ENCODE results near the gene NPRL2. TPM values are rescaled to one million over a fixed set of nuclear protein-coding genes. Genes with fewer than 3 reads are reported as not detected.

Gene NPRL2
- total RNA-seq, 1 donor from 2014 or later = 19.1 TPM

DNA sequence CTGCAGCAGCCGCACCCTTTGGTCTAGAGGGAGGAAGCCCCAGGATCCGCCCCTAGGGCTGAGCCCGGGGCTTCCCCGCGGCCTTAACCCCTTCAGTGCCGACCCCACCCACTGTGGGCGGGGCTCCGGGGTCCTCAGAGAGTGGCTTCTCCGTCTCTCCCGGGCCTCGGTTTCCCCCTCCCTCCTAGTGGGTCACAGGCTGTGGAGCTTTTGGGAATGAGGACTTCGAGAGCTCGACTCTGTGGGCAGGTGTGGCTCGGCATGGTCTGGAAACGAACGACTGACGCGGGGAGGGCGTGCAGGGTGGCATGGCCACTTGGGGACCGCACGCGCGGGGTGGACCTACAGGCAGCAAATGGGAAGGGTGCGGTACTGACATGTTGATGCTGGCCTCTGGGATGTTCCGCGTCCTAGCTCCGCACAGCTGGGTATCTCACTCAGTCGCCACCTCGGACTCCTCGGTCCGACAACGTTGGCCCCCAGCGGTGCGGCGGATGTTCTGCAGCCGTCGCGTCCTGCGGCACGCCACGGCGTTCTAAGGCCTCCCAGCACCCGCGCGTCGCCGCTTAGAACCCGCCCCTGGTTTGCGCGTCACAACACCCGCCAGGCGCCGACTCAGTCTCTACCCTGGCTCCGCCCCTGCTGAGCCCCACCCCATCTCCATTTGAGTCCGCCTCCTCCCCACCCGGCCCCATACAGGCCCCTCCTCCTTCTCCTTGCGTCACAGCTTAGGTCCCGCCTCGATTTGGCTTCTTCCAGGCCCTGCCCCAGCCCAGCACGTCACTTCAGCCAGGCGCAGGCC is 51.5 kb downstream of the NPRL2 start, which contains the start of the genes HYAL3 and NAA80:
TSS of gene HYAL3 (minus strand) at position 570 of the 802 bp plus-strand sequence. CDS start 3,803 bp downstream, outside the sequence.
TSS of gene NAA80 (minus strand) at position 570 of the 802 bp plus-strand sequence. CDS start 1,942 bp downstream, outside the sequence.
- intact Hi-C loops (cut with DNase I) = no loop called here
- DNase-seq (ENCODE audit: low spot score) = peak; percentile 100

DNA sequence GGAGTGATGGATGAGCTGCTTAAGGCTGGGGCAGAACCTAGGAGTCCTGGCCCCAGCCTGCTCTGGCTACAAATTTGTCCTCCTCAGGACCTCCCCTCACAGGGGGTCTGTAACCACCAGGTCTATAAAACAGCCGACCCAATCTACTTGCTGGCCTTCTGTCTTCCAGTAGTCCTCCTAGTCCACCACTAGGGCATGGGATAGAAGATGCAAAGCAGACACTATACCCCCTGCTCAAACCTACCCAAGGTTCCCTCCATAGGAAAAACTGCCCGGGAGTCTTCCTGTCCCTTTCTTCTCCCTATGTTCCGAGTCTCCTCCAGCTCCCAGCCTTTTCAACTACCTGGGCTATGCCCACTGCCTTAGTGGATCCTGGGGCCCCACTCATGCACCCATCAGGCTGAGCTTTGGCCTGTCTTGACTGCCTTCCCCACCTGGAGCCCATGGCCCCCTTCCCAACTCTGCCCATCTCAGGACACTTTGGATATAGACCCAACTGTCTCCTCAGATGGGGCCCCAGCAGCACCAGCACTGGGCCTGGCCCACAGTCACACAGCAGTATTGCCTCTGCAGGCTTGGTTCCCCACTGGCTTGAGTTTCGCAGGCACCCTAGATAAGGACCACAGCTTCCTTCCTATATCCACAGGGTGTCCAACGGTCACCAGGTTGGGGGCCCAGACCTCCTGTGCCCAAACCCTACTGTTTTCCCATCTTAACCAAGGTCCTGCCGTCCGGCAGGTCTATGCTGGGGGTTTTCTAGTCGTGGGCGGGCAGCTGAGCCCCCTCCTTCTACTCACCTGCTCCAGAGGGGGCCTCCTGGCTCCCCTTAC is 52.5 kb downstream of the NPRL2 start:
- no peak for DNase-seq (ENCODE audit: low spot score)
- intact Hi-C loops (cut with DNase I) = no loop called here

DNA sequence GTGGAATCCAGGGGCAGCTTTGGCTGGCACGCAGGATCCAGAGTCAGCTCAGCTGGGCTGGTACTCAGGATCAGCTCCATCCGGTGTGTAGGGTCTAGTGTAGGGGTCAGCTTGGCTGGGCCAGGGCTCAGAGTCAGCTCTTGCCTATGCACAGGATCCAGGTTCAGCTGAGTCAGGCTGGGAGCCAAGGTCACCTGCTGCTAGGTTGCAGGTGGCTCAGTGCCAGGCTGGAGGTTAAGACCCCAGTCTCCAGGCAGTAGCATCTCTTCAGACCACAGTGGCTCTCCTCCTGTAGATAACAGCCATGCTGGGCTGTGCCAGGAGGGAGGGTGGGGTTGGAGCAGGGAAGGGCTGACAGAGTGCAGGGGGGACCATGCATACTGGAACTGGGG is 53.2 kb downstream of the NPRL2 start:
- intact Hi-C loops (cut with DNase I) = no loop called here
- DNase-seq (ENCODE audit: low spot score) = no peak

Other genes with a start within 250 kb of the NPRL2 start
- 10.0 TPM for gene SEMA3F, start 195.5 kb downstream of the NPRL2 start, total RNA-seq
- not detected for gene GNAT1, start 159.2 kb downstream of the NPRL2 start, total RNA-seq
- 6.6 TPM for gene SLC38A3, start 145.5 kb downstream of the NPRL2 start, total RNA-seq
- 153 TPM for gene GNAI2, start 114.6 kb downstream of the NPRL2 start, total RNA-seq
- gene SEMA3B, start 81.6 kb downstream of the NPRL2 start, total RNA-seq = 26.5 TPM
- 25.7 TPM for gene LSMEM2, start 71.7 kb downstream of the NPRL2 start, total RNA-seq
- 45.7 TPM for gene IFRD2, start 58.3 kb downstream of the NPRL2 start, total RNA-seq
- 1.3 TPM for gene HYAL3, start 51.4 kb downstream of the NPRL2 start, total RNA-seq
- 8.5 TPM for gene NAA80, start 51.4 kb downstream of the NPRL2 start, total RNA-seq
- 51.6 TPM for gene HYAL1, start 47.2 kb downstream of the NPRL2 start, total RNA-seq
- gene HYAL2, start 28.0 kb downstream of the NPRL2 start, total RNA-seq = 42.0 TPM
- 24.5 TPM for gene TUSC2, start 22.6 kb downstream of the NPRL2 start, total RNA-seq
- gene RASSF1, start 9.9 kb downstream of the NPRL2 start, total RNA-seq = 11.0 TPM
- 0.35 TPM for gene ZMYND10, start 5.0 kb downstream of the NPRL2 start, total RNA-seq
- 6.4 TPM for gene CYB561D2, start 87 bp upstream of the NPRL2 start, total RNA-seq
- 26.6 TPM for gene TMEM115, start 8.7 kb upstream of the NPRL2 start, total RNA-seq
- 1.4 TPM for gene CACNA2D2, start 152.9 kb upstream of the NPRL2 start, total RNA-seq
- gene C3orf18, start 217.0 kb upstream of the NPRL2 start, total RNA-seq = 35.7 TPM
- 14.4 TPM for gene HEMK1, start 218.7 kb upstream of the NPRL2 start, total RNA-seq

All from cardiac septum (tissue), 1 donor.